Activated naive CD8-positive, alpha-beta T cell treated with anti-CD3 and anti-CD28 coated beads for 36 hours (primary cell): Measurements from ENCODE around the gene MACROD1. TPM values are rescaled to one million over a fixed set of nuclear protein-coding genes. Genes with fewer than 3 reads are reported as not detected.

Experiments
- DNase-seq: peaks from one replicate; pipeline ENCODE4 v3.0.0; 2021
- H3K27ac Mint-ChIP-seq: one replicate; pipeline ENCODE4 v1.8.0; 2022; ENCODE audit warnings: mild to moderate bottlenecking, moderate library complexity, mixed read lengths
- H3K27me3 Mint-ChIP-seq: one replicate; pipeline ENCODE4 v1.8.0; 2022; ENCODE audit warnings: mild to moderate bottlenecking, mixed read lengths
- H3K36me3 Mint-ChIP-seq: one replicate; pipeline ENCODE4 v1.8.0; 2021; ENCODE audit warnings: mild to moderate bottlenecking, mixed read lengths
- H3K4me1 Mint-ChIP-seq: one replicate; pipeline ENCODE4 v1.8.0; 2021; ENCODE audit warnings: mixed read lengths
- H3K4me3 Mint-ChIP-seq: one replicate; pipeline ENCODE4 v1.8.0; 2022; ENCODE audit warnings: mild to moderate bottlenecking, moderate library complexity, mixed read lengths
- H3K9me3 Mint-ChIP-seq: one replicate; pipeline ENCODE4 v1.8.0; 2022; ENCODE audit warnings: mixed read lengths
- total RNA-seq, 2 experiments: library from RNA; stranded (reverse); gene quantifications; one replicate each; pipeline ENCODE4 v1.2.3, GENCODE V29; 2021

The MACROD1 gene
- total RNA-seq, 2 experiments from 2014 or later: 27.6 to 29.6 TPM

GRCh38 chr11:64034411-64034811, 131.5 kb downstream of the MACROD1 start:
- Mint-ChIP-seq H3K27me3 (peaks cover 50% of the 10 kb centered on the region), H3K9me3 (no peaks in the 10 kb centered on the region), H3K4me1 (peaks cover 5% of the 10 kb centered on the region), H3K27ac (no peak overlapping the region), H3K4me3 (no peak overlapping the region), H3K36me3 (no peaks in the 10 kb centered on the region)
- DNase-seq: no peak

- Mint-ChIP-seq H3K36me3 (no peaks in the 10 kb centered on the region), H3K27ac (no peak overlapping the region), H3K27me3 (peaks cover 55% of the 10 kb centered on the region), H3K9me3 (no peaks in the 10 kb centered on the region), H3K4me1 (peaks cover 5% of the 10 kb centered on the region), H3K4me3 (no peak overlapping the region)
- no peak for DNase-seq
These were observed 133.9 kb downstream of the MACROD1 start for GRCh38 chr11:64032050-64032449.

- no peak for DNase-seq
- Mint-ChIP-seq H3K27me3 (peaks cover 55% of the 10 kb centered on the region), H3K4me1 (peaks cover 5% of the 10 kb centered on the region), H3K4me3 (no peak overlapping the region), H3K27ac (no peak overlapping the region), H3K36me3 (no peaks in the 10 kb centered on the region), H3K9me3 (no peaks in the 10 kb centered on the region)
These were observed 134.9 kb downstream of the MACROD1 start for GRCh38 chr11:64031001-64031400.

- peaks cover 49% of the 10 kb centered on the region for H3K27me3 Mint-ChIP-seq
- H3K36me3 Mint-ChIP-seq: no peaks in the 10 kb centered on the region
- no peaks in the 10 kb centered on the region for H3K9me3 Mint-ChIP-seq
- H3K4me3 Mint-ChIP-seq: no peak overlapping the region
- no peak for DNase-seq
- peaks cover under 1% of the 10 kb centered on the region for H3K4me1 Mint-ChIP-seq
- H3K27ac Mint-ChIP-seq: no peak overlapping the region
These were observed 136.1 kb downstream of the MACROD1 start for GRCh38 chr11:64029773-64030172.

- Mint-ChIP-seq H3K27ac (no peak overlapping the region), H3K4me1 (no peaks in the 10 kb centered on the region), H3K36me3 (no peaks in the 10 kb centered on the region), H3K4me3 (no peak overlapping the region), H3K27me3 (peaks cover 39% of the 10 kb centered on the region), H3K9me3 (no peaks in the 10 kb centered on the region)
- no peak for DNase-seq
These were observed 137.4 kb downstream of the MACROD1 start for GRCh38 chr11:64028398-64029115.

GRCh38 chr11:64027651-64028397, 138.1 kb downstream of the MACROD1 start:
- no peak overlapping the region for H3K27ac Mint-ChIP-seq
- no peaks in the 10 kb centered on the region for H3K9me3 Mint-ChIP-seq

GRCh38 chr11:64026575-64027205, 139.2 kb downstream of the MACROD1 start:
- H3K36me3 Mint-ChIP-seq: no peaks in the 10 kb centered on the region
- H3K4me3 Mint-ChIP-seq: no peak overlapping the region
- no peak overlapping the region for H3K27ac Mint-ChIP-seq
- peaks cover 32% of the 10 kb centered on the region for H3K27me3 Mint-ChIP-seq
- no peak for DNase-seq
- H3K4me1 Mint-ChIP-seq: no peaks in the 10 kb centered on the region
- H3K9me3 Mint-ChIP-seq: no peaks in the 10 kb centered on the region

More at GRCh38 chr11:64027651-64028397, 138.1 kb downstream of the MACROD1 start:
- Mint-ChIP-seq H3K4me1 (no peaks in the 10 kb centered on the region), H3K4me3 (no peak overlapping the region), H3K27me3 (peaks cover 36% of the 10 kb centered on the region), H3K36me3 (no peaks in the 10 kb centered on the region)
- DNase-seq: no peak

GRCh38 chr11:64025205-64025604, 140.7 kb downstream of the MACROD1 start:
- Mint-ChIP-seq H3K36me3 (no peaks in the 10 kb centered on the region), H3K9me3 (no peaks in the 10 kb centered on the region), H3K27ac (no peak overlapping the region), H3K4me3 (no peak overlapping the region), H3K27me3 (peaks cover 26% of the 10 kb centered on the region), H3K4me1 (no peaks in the 10 kb centered on the region)
- no peak for DNase-seq

GRCh38 chr11:64023712-64024710, 141.9 kb downstream of the MACROD1 start:
- Mint-ChIP-seq H3K4me3 (no peak overlapping the region), H3K9me3 (no peaks in the 10 kb centered on the region), H3K27ac (no peak overlapping the region), H3K36me3 (no peaks in the 10 kb centered on the region), H3K4me1 (no peaks in the 10 kb centered on the region), H3K27me3 (peaks cover 14% of the 10 kb centered on the region)
- no peak for DNase-seq

GRCh38 chr11:64022125-64022784, 143.7 kb downstream of the MACROD1 start:
- no peaks in the 10 kb centered on the region for H3K9me3 Mint-ChIP-seq
- H3K4me3 Mint-ChIP-seq: no peak overlapping the region
- no peaks in the 10 kb centered on the region for H3K4me1 Mint-ChIP-seq
- no peaks in the 10 kb centered on the region for H3K36me3 Mint-ChIP-seq
- H3K27me3 Mint-ChIP-seq: peaks cover 6% of the 10 kb centered on the region
- no peak overlapping the region for H3K27ac Mint-ChIP-seq
- DNase-seq: no peak

GRCh38 chr11:64021757-64022093, 144.2 kb downstream of the MACROD1 start:
- Mint-ChIP-seq H3K9me3 (no peaks in the 10 kb centered on the region), H3K4me1 (no peaks in the 10 kb centered on the region), H3K36me3 (no peaks in the 10 kb centered on the region), H3K4me3 (no peak overlapping the region), H3K27me3 (peaks cover under 1% of the 10 kb centered on the region), H3K27ac (no peak overlapping the region)
- DNase-seq: no peak

- Mint-ChIP-seq H3K9me3 (no peaks in the 10 kb centered on the region), H3K4me1 (no peaks in the 10 kb centered on the region), H3K27ac (no peak overlapping the region), H3K4me3 (no peak overlapping the region), H3K36me3 (no peaks in the 10 kb centered on the region), H3K27me3 (no peaks in the 10 kb centered on the region)
- no peak for DNase-seq
These were observed 144.7 kb downstream of the MACROD1 start for GRCh38 chr11:64020976-64021756.

GRCh38 chr11:64019106-64020037, 146.5 kb downstream of the MACROD1 start:
- Mint-ChIP-seq H3K36me3 (no peaks in the 10 kb centered on the region), H3K27ac (no peak overlapping the region), H3K27me3 (no peaks in the 10 kb centered on the region), H3K4me1 (no peaks in the 10 kb centered on the region), H3K4me3 (no peak overlapping the region), H3K9me3 (no peaks in the 10 kb centered on the region)
- no peak for DNase-seq
